Kidney (tissue), 14 donors: ENCODE measurements around the gene ELAPOR1. TPM values are rescaled to one million over a fixed set of nuclear protein-coding genes. Genes with fewer than 3 reads are reported as not detected.

Experiments
- DNase-seq, 5 donors: peaks; one replicate each; pipeline ENCODE4 v3.0.0-alpha.2; 2013 to 2020
- FAIRE-seq: peaks from 2 replicates; lab custom pipeline; 2012; peaks lifted over from hg19 to GRCh38; lab: Jason Lieb, UNC
- H3K27ac ChIP-seq, 2 donors: one replicate each; pipeline ENCODE4 v1.7.0; 2013; ENCODE audit warnings: low read depth in 2 of 2, low read length in 2 of 2, inconsistent platforms in 1 of 2
- H3K27me3 ChIP-seq: one replicate; pipeline ENCODE4 v1.7.1; 2013; ENCODE audit warnings: low read length, inconsistent platforms; ENCODE audit not compliant: control insufficient read depth, insufficient read depth
- H3K36me3 ChIP-seq, 3 donors: one replicate each; pipeline versions ENCODE4 v1.7.0 to v1.7.1; 2013; ENCODE audit warnings: low read length in 3 of 3, control low read depth in 1 of 3, inconsistent platforms in 1 of 3; ENCODE audit not compliant: insufficient read depth in 3 of 3, control insufficient read depth in 2 of 3
- H3K4me1 ChIP-seq, 3 donors: one replicate each; pipeline versions ENCODE4 v1.7.0 to v1.7.1; 2013; ENCODE audit warnings: low read length in 3 of 3, inconsistent platforms in 1 of 3, low read depth in 1 of 3; ENCODE audit not compliant: control insufficient read depth in 2 of 3, insufficient read depth in 2 of 3
- H3K4me3 ChIP-seq, 3 donors: one replicate each; pipeline versions ENCODE4 v1.7.0 to v1.8.1; 2013; ENCODE audit warnings: low read length in 3 of 3, control low read depth in 1 of 3, inconsistent platforms in 1 of 3
- H3K9ac ChIP-seq, 3 donors: one replicate each; pipeline versions ENCODE4 v1.7.0 to v1.7.1; 2013; ENCODE audit warnings: low read length in 3 of 3, control low read depth in 1 of 3, inconsistent platforms in 1 of 3
- H3K9me3 ChIP-seq, 3 donors: one replicate each; pipeline versions ENCODE4 v1.7.0 to v1.7.1; 2013; ENCODE audit warnings: low read length in 3 of 3, control low read depth in 1 of 3, inconsistent platforms in 1 of 3; ENCODE audit not compliant: control insufficient read depth in 2 of 3, insufficient read depth in 1 of 3
- CTCF ChIP-seq: IDR thresholded peaks from 3 replicates; pipeline ENCODE4 v1.5.1; 2012; ENCODE audit warnings: mild to moderate bottlenecking, moderate library complexity, borderline replicate concordance; ENCODE audit not compliant: insufficient read depth; ENCODE audit errors: extremely low read depth
- intact Hi-C: fragments of 100-400 bp; cut with DNase I; formaldehyde crosslinking; loops from one replicate; pipeline ENCODE4 v1.11.1; 2022
- polyA plus RNA-seq: library from polyadenylated mRNA; stranded (reverse); fragments of 350-450 nt; fragmentation: Illumina TruSeq; extraction: RNeasy Lipid Tissue Mini Kit (QIAGEN cat#74804); gene quantifications from one replicate; pipeline ENCODE4 v1.2.3, GENCODE V29; 2014; ENCODE audit warnings: low read depth, low replicate concordance; ENCODE audit not compliant: insufficient read depth
- total RNA-seq: library from RNA; stranded (reverse); fragmentation: NEBNext Ultra II Directional; extraction: Animal tissue kit (Norgen Biotek cat#: 25700); gene quantifications from one replicate; pipeline ENCODE4 v1.2.1, GENCODE V29; 2021
- donor health status: control.
- donor health status: control.
- donor health status: control.
- donor health status: control.
- donor health status: control.
- donor health status: DM: yes; HTN: yes; CAD: no.
- donor health status: Normal renal cell carcinoma (clear cell type).

ELAPOR1 gene
- total and polyA plus RNA-seq, 2 donors from 2014 or later, result 0.28 to 1.3 TPM

GRCh38 chr1:109148987-109149561, 35.2 kb downstream of the ELAPOR1 start:
- Histone ChIP-seq H3K9me3 (no peaks in the 10 kb centered on the region), H3K27ac (peak overlapping the region; percentile 45), H3K4me1 (peaks cover 6 to 34% (median 16%) of the 10 kb centered on the region in 3 donors), H3K36me3 (no peaks in the 10 kb centered on the region), H3K4me3 (no peak overlapping the region), H3K27me3 (no peaks in the 10 kb centered on the region), H3K9ac (no peak overlapping the region)
- FAIRE-seq (no peak), DNase-seq (peak in 1 of 5 donors; percentile 19)
- intact Hi-C loops, result no loop called here
- no peak for TF ChIP-seq CTCF

- peaks cover 6 to 34% (median 16%) of the 10 kb centered on the region in 3 donors for H3K4me1 ChIP-seq
- intact Hi-C loops, result no loop called here
- no peak for FAIRE-seq
- H3K4me3 ChIP-seq, result no peak overlapping the region
- peak in 1 of 5 donors; percentile 16 for DNase-seq
- no peaks in the 10 kb centered on the region for H3K27me3 ChIP-seq
- H3K36me3 ChIP-seq, result no peaks in the 10 kb centered on the region
- TF ChIP-seq CTCF, result no peak
- H3K9ac ChIP-seq, result no peak overlapping the region
- no peaks in the 10 kb centered on the region for H3K9me3 ChIP-seq
- peak overlapping the region; percentile 66 to 73 for H3K27ac ChIP-seq
These were observed 36.1 kb downstream of the ELAPOR1 start for GRCh38 chr1:109149874-109150601.

- Histone ChIP-seq H3K36me3 (no peaks in the 10 kb centered on the region), H3K27ac (peak overlapping the region; percentile 42 to 69), H3K9ac (peak overlapping the region in 1 of 3 donors; percentile 36), H3K4me1 (peaks cover 6 to 34% (median 16%) of the 10 kb centered on the region in 3 donors), H3K9me3 (no peaks in the 10 kb centered on the region), H3K4me3 (no peak overlapping the region), H3K27me3 (no peaks in the 10 kb centered on the region)
- no peak for FAIRE-seq
- intact Hi-C loops, result no loop called here
- peak in 3 of 5 donors; percentile 35 to 69 (median 60) for DNase-seq
- no peak for TF ChIP-seq CTCF
These were observed 37.5 kb downstream of the ELAPOR1 start for GRCh38 chr1:109151146-109151990.
